CD4-positive, alpha-beta T cell treated with Interleukin-15 for 4 hours (primary cell): ENCODE data around the gene UCHL5.
"Not testable (repeated sequence)": the region's sequence is repeated elsewhere in the genome, so short reads cannot be mapped to it uniquely, and the experiment has no call there.

ENCODE experiments used
- DNase-seq: peaks from one replicate; pipeline ENCODE4 v3.0.0-alpha.2; 2020; ENCODE audit warnings: low spot score

Gene UCHL5

DNA sequence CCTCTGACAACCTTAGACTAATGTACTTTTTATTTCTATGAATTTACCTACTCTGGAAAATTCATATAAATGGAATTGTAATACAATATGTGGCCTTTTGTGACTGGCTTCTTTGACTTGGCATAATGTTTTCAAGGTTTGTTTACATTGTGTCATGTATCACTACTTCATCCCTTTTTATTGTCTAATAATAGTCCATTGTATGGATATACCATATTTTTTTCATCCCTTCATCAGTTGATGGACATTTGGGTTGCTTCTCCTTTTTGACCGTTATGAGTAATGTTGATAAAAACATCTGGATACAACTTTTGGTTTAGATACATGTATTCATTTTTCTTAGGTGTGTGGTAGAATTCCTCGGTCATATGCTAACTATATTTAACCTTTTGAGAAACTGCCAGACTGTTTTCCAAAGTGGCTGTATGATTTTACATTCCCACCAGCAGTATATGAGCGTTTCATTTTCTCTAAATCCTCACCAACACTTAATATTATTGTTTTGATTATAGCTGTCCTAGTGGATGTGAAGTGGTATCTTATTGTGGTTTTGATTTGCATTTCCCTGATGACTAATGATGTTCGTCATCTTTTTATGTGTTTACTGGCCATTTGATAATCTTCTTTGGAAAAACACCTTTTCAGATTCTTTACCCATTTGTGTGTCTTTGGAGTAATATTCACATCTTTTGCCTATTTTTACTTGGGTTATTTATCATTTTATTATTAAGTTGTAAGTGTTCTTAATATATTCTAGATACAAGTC, 3.7 kb upstream of the UCHL5 start:
- DNase-seq: no peak

DNA sequence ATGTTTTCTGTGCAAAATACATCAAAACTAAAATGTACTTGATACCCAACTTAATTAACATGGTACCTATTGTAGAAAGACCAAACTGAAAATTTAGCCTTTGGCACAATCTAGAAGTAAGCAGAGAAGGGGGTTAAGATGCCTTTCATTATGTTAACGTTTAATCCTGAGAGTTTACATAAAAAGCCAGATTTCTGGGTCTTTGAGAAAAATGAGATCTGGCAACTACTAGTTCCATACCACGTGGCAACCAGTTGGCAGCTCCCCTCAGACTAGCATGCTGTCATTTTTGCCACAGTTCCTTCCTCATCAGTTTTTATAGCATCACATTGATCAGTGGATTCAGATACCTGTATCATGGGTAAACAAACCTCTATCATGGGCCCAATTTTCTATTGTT, 1.8 kb upstream of the UCHL5 start:
- no peak for DNase-seq

- DNase-seq: no peak
Measured at GRCh38 chr1:193060406-193060805, 1.2 kb upstream of the UCHL5 start.

GRCh38 chr1:193060115-193060403, 899 bp upstream of the UCHL5 start:
- DNase-seq: no peak

DNA sequence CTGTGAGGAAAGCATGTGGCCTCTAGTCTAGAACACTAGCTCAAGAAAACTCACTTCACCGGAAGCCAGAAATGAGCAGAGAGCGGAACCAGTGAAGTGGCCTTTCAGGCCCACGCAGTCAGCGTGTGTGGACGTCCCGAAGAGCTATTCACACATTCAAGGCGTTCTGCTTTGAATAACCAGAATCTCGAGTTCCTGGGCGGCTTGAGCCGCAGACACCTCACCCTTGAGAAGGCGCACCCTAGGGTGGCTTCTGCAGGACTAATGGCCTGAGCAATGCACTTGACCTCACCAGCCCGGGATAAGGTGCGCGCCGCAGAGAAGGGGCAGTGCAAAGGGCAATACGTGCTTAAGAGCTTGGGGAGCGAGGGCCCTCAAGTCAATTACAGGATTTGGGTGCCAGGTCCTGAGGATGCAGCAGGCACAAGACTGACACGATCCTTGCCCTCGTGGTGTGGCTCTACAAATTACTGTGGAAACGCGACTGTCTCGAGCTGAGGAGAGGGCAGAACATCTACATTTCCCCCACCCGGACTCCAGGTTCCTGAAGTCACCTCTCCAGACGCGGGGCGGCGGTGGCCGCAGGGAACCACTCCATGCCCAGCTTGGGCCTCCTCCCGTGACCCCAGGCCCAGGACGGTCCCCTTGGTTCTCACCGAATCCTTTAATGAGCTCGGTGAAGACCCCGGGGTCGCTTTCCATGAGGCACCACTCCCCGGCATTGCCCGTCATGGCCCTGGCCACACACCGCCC, 455 bp downstream of the UCHL5 start:
- DNase-seq: peak; percentile 56

DNA sequence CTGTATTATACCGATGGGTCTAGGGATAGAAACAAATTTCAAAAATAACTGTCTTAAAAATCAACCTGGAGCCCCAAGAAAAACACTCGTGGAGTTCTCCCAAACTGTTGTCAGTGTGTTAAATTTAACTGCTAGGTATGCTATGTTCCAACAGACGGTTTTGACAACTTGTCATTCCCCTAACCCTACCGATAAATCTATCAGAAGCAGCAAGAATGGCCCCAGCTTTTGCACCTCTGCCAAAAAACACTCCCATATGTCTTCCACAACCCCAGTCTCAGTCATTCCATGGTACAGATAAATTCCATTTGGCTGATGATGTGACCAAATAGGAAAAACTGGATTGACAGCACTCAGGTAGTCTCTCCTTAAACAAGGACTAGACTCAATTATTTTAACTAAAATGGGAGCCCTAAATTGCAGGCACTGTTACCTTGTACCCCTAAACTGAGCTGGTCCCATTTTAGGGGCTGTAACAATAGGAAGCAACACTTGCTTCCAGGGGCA, 4.9 kb downstream of the UCHL5 start:
- DNase-seq: no peak

- DNase-seq: not testable (repeated sequence)
Measured at GRCh38 chr1:193048913-193049312, 10.2 kb downstream of the UCHL5 start.

DNA sequence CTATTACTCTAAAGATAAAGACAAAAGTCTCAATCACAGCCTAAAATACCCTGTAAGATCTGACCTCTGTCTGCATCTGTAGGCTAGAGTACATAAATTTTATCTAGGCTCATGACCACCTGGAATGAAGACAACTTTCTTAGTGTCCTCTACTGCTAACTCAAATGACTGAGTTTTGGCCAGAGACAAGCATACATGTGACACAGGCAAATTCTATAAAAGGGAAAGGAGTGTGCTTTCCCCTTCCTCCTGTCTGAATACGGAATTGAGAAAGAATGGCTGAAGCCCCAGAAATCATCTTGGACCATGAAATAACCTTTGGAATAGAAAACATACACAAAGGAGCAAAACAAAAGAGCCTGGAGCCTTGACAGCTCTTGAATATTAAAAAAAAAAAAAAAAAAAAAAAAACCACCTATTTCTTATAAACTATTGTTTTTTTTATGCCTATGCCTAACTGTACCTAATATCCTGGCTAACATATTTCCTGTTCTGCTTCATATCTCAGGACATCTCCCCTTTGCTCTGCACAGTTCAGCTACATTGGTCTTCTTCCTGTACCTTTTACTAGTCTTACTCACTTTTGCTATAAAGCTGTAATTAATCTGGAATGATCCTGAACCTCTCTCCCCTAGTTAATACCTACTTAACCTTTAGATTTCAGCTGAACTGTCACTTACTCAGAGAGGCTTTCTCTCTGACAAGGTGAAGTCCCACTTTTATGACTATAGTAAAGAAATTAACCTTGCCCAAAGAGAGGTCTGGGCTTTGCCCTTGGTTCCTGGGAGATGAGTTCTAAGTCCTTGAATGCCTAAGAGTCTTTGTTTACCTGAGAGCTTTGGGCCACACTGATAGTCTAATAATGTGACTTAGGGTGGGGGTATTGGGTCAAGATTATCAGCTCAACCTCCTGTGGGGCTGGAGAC, 16.1 kb downstream of the UCHL5 start:
- DNase-seq: no peak

DNA sequence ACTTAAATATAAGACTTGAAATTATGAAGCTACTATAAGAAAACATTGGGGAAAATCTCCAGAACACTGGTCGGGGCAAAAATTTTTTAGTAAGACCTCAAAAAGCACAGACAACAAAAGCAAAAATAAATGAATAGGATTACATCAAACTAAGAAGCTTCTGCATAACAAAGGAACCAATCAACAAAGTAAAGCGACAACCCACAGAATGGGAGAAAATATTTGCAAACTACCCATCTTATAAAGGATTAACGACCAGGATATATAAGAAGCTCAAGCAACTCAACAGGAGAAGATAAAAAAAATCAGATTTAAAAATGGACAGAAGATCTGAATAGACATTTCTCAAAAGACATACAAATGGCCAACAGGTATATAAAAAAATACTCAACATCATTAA, 19.1 kb downstream of the UCHL5 start:
- DNase-seq: no peak

GRCh38 chr1:193036337-193037047, 22.7 kb downstream of the UCHL5 start:
- no peak for DNase-seq

- DNase-seq: no peak
Measured at GRCh38 chr1:193033610-193034009, 25.6 kb downstream of the UCHL5 start.

- not testable (repeated sequence) for DNase-seq
Measured at GRCh38 chr1:193032643-193033427, 26.3 kb downstream of the UCHL5 start.

GRCh38 chr1:193031431-193031830, 27.7 kb downstream of the UCHL5 start:
- DNase-seq: no peak

DNA sequence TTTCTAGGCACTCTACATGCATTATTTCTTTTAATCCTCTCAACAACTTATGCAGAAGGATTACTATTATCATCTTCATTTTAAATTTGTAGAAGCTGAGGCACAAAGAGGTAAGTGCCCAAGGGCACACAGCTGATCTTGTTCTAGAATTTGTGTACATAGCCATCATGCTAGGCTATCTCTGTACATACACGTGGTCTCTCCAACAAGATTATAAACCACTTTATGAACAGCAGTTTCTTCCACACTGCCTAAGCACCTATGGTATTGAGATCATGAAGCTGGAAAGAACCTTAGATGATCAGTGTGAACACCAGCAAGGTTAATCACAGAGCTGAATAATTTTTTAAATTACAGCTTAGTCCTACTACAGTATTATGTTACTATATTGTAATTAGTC, 28.9 kb downstream of the UCHL5 start:
- DNase-seq: no peak

DNA sequence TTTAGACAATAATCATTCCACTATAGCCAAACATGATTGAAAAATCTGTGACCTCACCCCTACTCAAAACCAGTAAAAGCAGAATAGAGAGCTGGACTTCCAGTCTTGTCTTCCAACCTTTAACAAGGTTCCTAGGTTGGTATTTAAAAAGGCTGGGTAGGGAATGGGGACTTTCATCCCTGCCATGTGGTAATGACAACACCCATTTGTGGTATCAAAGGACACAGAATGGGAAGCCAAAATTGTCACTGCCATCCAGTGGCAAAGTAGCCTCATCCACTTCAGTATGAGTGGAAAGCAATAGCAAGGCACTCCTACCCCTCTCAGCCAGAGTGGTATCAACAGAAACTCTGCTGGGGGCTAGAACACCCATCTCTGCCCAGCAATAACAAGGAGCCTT, 33.9 kb downstream of the UCHL5 start:
- no peak for DNase-seq

DNA sequence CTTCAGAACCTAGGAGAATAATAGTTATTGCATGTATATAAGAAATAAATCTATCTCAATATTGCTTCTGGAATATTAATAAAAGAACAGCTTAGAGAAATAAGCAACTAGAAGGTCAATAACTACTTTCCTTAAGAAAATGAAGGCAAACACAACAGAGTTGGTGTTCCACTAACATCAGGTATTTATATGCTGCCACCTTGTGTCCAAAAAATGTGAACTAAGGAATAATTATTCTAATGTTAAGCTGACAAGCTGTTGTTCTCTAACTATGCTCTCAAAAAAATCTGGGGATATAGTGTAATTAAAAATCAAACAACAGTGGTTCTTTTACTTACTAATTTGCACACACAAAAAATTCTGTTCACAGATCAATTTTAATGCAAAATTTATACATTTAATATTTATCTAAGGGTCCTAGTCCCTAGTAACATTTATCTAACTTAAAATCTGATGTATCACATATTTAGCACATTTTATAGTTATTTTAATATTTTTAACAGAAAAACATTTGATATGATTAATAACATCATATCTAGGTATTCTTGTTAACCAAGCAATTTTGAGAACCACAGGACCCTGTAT, 39.6 kb downstream of the UCHL5 start:
- peak; percentile 57 for DNase-seq

DNA sequence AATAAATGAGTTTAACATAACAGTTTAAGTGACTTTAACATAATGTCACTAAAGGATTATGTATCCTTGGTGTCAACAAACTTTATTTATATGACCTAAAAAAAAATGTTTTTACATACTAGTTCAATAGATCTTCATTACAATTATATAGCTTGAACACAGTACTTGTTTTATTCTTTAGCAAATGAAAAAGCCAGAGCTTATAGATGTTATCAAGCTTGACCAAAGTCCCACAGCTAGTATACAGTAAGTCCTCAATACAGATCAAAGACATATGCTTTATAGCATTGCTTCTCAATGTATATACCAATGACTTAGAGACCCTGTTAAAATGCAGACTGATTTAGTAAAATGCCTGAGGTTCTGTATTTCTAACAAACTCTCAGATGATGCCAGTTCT, 42.4 kb downstream of the UCHL5 start:
- no peak for DNase-seq

- no peak for DNase-seq
Measured at GRCh38 chr1:193014400-193014799, 44.8 kb downstream of the UCHL5 start.

GRCh38 chr1:193013707-193014106, 45.5 kb downstream of the UCHL5 start:
- no peak for DNase-seq

DNA sequence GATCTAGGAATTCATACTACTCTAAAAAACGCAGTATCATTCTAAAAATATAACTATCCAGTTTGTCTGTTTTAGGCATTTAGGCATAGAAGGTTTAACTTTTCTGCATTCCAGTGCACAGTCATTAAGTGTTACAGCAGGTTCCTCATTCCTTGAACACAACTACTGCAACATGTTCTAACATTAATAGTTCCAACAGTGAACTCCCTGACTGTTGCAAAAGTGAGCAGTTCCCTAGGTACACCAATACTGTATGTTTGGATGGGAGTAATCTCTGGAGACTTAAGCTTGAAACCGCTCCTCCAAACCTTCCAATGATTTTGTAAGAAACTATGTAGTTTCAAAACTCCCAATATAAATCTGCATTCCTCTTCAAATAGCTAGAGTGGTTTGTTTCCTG, 46.2 kb downstream of the UCHL5 start:
- no peak for DNase-seq

- no peak for DNase-seq
Measured at GRCh38 chr1:193011406-193011805, 47.8 kb downstream of the UCHL5 start.
